ENCODE measurements around the gene PTGIR.

Gene PTGIR

DNA sequence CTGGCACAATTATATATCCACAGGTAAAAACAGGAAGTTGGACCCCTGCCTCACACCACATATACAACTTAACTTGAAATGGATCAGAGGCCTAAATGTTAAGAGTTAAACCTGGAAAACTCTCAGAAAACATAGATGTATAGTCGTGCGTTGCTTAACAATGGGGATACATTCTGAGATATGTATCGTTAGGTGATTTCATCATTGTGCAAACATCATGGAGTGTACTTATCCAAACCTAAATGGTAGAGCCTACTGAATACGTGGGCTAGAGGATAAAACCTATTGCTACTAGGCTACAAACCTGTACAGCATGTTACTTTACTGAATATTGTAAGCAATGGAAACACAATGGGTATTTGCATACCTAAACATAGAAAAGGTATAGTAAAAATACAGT, 38.6 kb downstream of the PTGIR start:
- Histone ChIP-seq H3K27ac (no peak overlapping the region), H3K27me3 (ENCODE audit: insufficient read depth, low read depth, severe bottlenecking) (no peaks in the 10 kb centered on the region), H3K9me3 (ENCODE audit: severe bottlenecking) (no peaks in the 10 kb centered on the region), H3K36me3 (no peaks in the 10 kb centered on the region), H3K4me3 (ENCODE audit: low read depth, low read length) (no peak overlapping the region)
- DNase-seq: no peak
- no peak for TF ChIP-seq CTCF (IDR thresholded peaks at IDR 0.05; ENCODE audit: low read depth, low read length)

GRCh38 chr19:46585539-46585938, 39.4 kb downstream of the PTGIR start:
- DNase-seq: no peak
- Histone ChIP-seq H3K27me3 (ENCODE audit: insufficient read depth, low read depth, severe bottlenecking) (no peaks in the 10 kb centered on the region), H3K36me3 (no peaks in the 10 kb centered on the region), H3K9me3 (ENCODE audit: severe bottlenecking) (no peaks in the 10 kb centered on the region), H3K27ac (no peak overlapping the region), H3K4me3 (ENCODE audit: low read depth, low read length) (no peak overlapping the region)
- no peak for TF ChIP-seq CTCF (IDR thresholded peaks at IDR 0.05; ENCODE audit: low read depth, low read length)

GRCh38 chr19:46580247-46580646, 44.6 kb downstream of the PTGIR start:
- DNase-seq: no peak
- no peaks in the 10 kb centered on the region for H3K36me3 ChIP-seq
- no peak for TF ChIP-seq CTCF (IDR thresholded peaks at IDR 0.05; ENCODE audit: low read depth, low read length)
- H3K9me3 ChIP-seq (ENCODE audit: severe bottlenecking): no peaks in the 10 kb centered on the region
- no peaks in the 10 kb centered on the region for H3K27me3 ChIP-seq (ENCODE audit: insufficient read depth, low read depth, severe bottlenecking)
- no peak overlapping the region for H3K27ac ChIP-seq
- no peak overlapping the region for H3K4me3 ChIP-seq (ENCODE audit: low read depth, low read length)

- no peak overlapping the region for H3K27ac ChIP-seq
- no peaks in the 10 kb centered on the region for H3K36me3 ChIP-seq
- H3K27me3 ChIP-seq (ENCODE audit: insufficient read depth, low read depth, severe bottlenecking): no peaks in the 10 kb centered on the region
- DNase-seq: no peak
- H3K9me3 ChIP-seq (ENCODE audit: severe bottlenecking): no peaks in the 10 kb centered on the region
- H3K4me3 ChIP-seq (ENCODE audit: low read depth, low read length): no peak overlapping the region
- TF ChIP-seq CTCF (IDR thresholded peaks at IDR 0.05; ENCODE audit: low read depth, low read length): no peak
Measured at GRCh38 chr19:46579361-46579879, 45.5 kb downstream of the PTGIR start.

GRCh38 chr19:46578450-46578849, 46.4 kb downstream of the PTGIR start:
- DNase-seq: no peak
- no peaks in the 10 kb centered on the region for H3K9me3 ChIP-seq (ENCODE audit: severe bottlenecking)
- no peak for TF ChIP-seq CTCF (IDR thresholded peaks at IDR 0.05; ENCODE audit: low read depth, low read length)
- H3K4me3 ChIP-seq (ENCODE audit: low read depth, low read length): no peak overlapping the region
- H3K27ac ChIP-seq: no peak overlapping the region
- no peaks in the 10 kb centered on the region for H3K36me3 ChIP-seq
- H3K27me3 ChIP-seq (ENCODE audit: insufficient read depth, low read depth, severe bottlenecking): no peaks in the 10 kb centered on the region

- no peak for TF ChIP-seq CTCF (IDR thresholded peaks at IDR 0.05; ENCODE audit: low read depth, low read length)
Measured at GRCh38 chr19:46574533-46574932, 50.4 kb downstream of the PTGIR start.

More at GRCh38 chr19:46574533-46574932, 50.4 kb downstream of the PTGIR start:
- H3K36me3 ChIP-seq: no peaks in the 10 kb centered on the region
- no peaks in the 10 kb centered on the region for H3K9me3 ChIP-seq (ENCODE audit: severe bottlenecking)
- peak; percentile 71 for DNase-seq
- no peaks in the 10 kb centered on the region for H3K27me3 ChIP-seq (ENCODE audit: insufficient read depth, low read depth, severe bottlenecking)
- peak overlapping the region; percentile 54 for H3K27ac ChIP-seq
- H3K4me3 ChIP-seq (ENCODE audit: low read depth, low read length): peak overlapping the region; percentile 24

Measured in WERI-Rb-1 (cell line).